MCF 10A (cell line): ENCODE measurements around the gene GDF7. TPM values are rescaled to one million over a fixed set of nuclear protein-coding genes. Genes with fewer than 3 reads are reported as not detected.

Source experiments
- BruUV-seq: library from RNA; stranded (reverse); fragments of 400-500 nt; replicated peaks from 2 replicates; lab custom pipeline; 2021; lab: Mats Ljungman, UMichigan
- CTCF ChIA-PET: fragments of 300-600 bp; sonication (Branson Sonifier 250); formaldehyde crosslinking; extraction: SDS; loops from one replicate; lab custom pipeline; 2021; ENCODE audit warnings: antibody characterized with exemption, inconsistent platforms; lab: Yijun Ruan, JAX
- POLR2A ChIA-PET: fragments of 300-600, 350-650 bp; sonication (Branson Sonifier 250); formaldehyde crosslinking; extraction: SDS; loops from one replicate; lab custom pipeline; 2020; ENCODE audit warnings: antibody characterized with exemption, inconsistent platforms; lab: Yijun Ruan, JAX
- DNase-seq: peaks from one replicate; pipeline ENCODE4 v3.0.0-alpha.2; 2018; ENCODE audit not compliant: unreplicated experiment
- H3K27ac Mint-ChIP-seq: one replicate; pipeline ENCODE4 v1.8.0; 2022; ENCODE audit warnings: mild to moderate bottlenecking, low read depth, mixed read lengths; ENCODE audit not compliant: unreplicated experiment
- H3K27me3 Mint-ChIP-seq: one replicate; pipeline ENCODE4 v1.8.0; 2022; ENCODE audit warnings: mixed read lengths; ENCODE audit not compliant: insufficient read depth, unreplicated experiment
- H3K36me3 Mint-ChIP-seq: one replicate; pipeline ENCODE4 v1.8.0; 2022; ENCODE audit warnings: mild to moderate bottlenecking, moderate library complexity, mixed read lengths; ENCODE audit not compliant: insufficient read depth, unreplicated experiment
- H3K4me1 Mint-ChIP-seq: one replicate; pipeline ENCODE4 v1.8.0; 2022; ENCODE audit warnings: mixed read lengths; ENCODE audit not compliant: insufficient read depth, unreplicated experiment
- H3K4me3 Mint-ChIP-seq: one replicate; pipeline ENCODE4 v1.8.0; 2022; ENCODE audit warnings: mild to moderate bottlenecking, moderate library complexity, mixed read lengths; ENCODE audit not compliant: unreplicated experiment
- H3K9me3 Mint-ChIP-seq: one replicate; pipeline ENCODE4 v1.8.0; 2022; ENCODE audit warnings: mixed read lengths; ENCODE audit not compliant: unreplicated experiment
- intact Hi-C: fragments of 100-400 bp; cut with micrococcal nuclease; formaldehyde crosslinking; loops from 2 replicates; pipeline ENCODE4 v1.14.1; 2022
- total RNA-seq: library from RNA; stranded (reverse); gene quantifications from 2 replicates; pipeline ENCODE4 v1.2.3, GENCODE V29; 2022
- TF ChIP-seq, protein P1 (sequence below): fragments of 200-600 bp; IDR thresholded peaks from one replicate; pipeline ENCODE4 v1.8.0; 2022; ENCODE audit warnings: antibody characterized with exemption, mild to moderate bottlenecking; ENCODE audit not compliant: unreplicated experiment

The GDF7 gene
- total RNA-seq, 1 experiment from 2014 or later, result not detected

DNA sequence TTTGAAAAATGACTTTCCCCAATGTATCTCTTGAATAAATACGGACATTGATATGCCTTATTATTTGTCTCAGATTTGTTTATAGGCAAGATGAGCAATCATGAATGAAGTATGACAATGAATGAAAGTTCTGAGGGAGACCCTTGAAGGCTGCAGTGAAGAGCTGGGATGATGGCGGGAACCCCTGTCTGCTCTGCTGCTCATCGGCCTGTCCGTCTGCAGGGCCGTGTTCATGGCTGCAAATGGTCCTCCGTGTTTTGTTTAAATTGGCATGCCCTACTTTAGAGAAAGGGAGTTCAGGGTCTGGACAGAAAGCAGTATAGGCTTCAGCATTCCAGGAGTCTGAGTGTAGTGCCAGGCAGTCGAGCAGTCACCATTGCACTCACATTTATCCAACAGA, 14.8 kb upstream of the GDF7 start:
- Mint-ChIP-seq H3K27me3 (peaks cover 12% of the 10 kb centered on the region), H3K4me1 (peaks cover 22% of the 10 kb centered on the region), H3K36me3 (no peaks in the 10 kb centered on the region), H3K27ac (no peak overlapping the region), H3K9me3 (no peaks in the 10 kb centered on the region), H3K4me3 (no peak overlapping the region)
- POLR2A ChIA-PET, result interaction anchor here (1.0 to 2.3 kb wide), 5 partner anchors 10 to 230 kb away, joined by 3 to 17 read pairs (median 6); no protein-coding TSS in a partner anchor
- BruUV-seq, result no TSS peak
- CTCF ChIA-PET, result interaction anchor here (1.0 to 4.2 kb wide), 17 partner anchors 9 to 703 kb away, joined by 3 to 61 read pairs (median 7); no protein-coding TSS in a partner anchor
- TF ChIP-seq, protein P1, sequence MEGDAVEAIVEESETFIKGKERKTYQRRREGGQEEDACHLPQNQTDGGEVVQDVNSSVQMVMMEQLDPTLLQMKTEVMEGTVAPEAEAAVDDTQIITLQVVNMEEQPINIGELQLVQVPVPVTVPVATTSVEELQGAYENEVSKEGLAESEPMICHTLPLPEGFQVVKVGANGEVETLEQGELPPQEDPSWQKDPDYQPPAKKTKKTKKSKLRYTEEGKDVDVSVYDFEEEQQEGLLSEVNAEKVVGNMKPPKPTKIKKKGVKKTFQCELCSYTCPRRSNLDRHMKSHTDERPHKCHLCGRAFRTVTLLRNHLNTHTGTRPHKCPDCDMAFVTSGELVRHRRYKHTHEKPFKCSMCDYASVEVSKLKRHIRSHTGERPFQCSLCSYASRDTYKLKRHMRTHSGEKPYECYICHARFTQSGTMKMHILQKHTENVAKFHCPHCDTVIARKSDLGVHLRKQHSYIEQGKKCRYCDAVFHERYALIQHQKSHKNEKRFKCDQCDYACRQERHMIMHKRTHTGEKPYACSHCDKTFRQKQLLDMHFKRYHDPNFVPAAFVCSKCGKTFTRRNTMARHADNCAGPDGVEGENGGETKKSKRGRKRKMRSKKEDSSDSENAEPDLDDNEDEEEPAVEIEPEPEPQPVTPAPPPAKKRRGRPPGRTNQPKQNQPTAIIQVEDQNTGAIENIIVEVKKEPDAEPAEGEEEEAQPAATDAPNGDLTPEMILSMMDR, result no peak
- DNase-seq, result no peak
- intact Hi-C loops, result no loop called here

DNA sequence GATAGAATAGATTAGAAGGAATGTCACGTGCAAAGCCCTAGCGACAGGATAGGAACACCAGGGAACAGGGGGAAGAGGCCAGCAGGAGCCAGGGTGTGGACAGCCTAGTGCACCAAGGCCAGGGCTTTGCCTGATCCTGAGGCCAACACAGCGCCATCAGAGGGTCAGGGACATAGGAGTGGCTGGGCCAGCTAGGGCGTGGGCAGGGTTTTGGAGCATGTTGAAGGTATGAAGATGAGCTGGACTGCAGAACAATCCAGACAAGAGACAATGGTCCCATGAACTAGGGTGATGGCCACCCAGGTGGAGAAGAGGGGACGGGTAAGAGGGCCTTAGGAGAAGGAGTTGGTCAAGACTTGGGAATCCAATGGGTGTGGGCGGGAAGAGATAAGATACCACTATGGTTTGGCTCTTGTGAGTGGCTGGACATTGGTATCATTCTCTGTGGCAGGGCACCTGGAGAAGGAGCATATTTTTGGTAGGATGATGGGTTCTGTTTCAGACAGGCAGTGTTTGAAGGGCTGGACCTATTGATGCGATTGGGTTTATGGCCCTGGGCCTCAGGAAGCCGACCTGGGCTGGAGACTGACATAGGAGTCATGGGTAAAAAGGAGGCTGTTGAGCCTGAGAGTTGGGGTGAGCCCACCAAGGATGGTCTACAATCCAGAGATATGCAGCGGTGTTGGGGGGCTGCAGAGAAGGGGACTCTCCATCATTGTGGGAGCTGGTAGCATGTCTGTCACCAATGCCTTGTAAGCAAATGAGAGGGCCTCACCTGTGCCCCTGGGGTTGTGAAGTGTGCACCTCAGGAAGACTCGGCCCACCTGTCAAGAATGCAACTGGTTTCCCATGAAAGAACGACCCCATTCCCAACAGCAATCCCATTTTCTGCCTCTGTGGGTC, 14.0 kb upstream of the GDF7 start:
- H3K27ac Mint-ChIP-seq, result no peak overlapping the region
- no peaks in the 10 kb centered on the region for H3K9me3 Mint-ChIP-seq
- TF ChIP-seq, protein P1, result no peak
- no peak overlapping the region for H3K4me3 Mint-ChIP-seq
- no peak for DNase-seq
- peaks cover 12% of the 10 kb centered on the region for H3K27me3 Mint-ChIP-seq
- peaks cover 22% of the 10 kb centered on the region for H3K4me1 Mint-ChIP-seq
- no TSS peak for BruUV-seq
- ChIA-PET POLR2A (no interaction called here), CTCF (interaction anchor here (0.5 to 4.2 kb wide), 9 partner anchors 8 to 1180 kb away, joined by 3 to 54 read pairs (median 13); no protein-coding TSS in a partner anchor)
- H3K36me3 Mint-ChIP-seq, result no peaks in the 10 kb centered on the region
- intact Hi-C loops, result no loop called here

DNA sequence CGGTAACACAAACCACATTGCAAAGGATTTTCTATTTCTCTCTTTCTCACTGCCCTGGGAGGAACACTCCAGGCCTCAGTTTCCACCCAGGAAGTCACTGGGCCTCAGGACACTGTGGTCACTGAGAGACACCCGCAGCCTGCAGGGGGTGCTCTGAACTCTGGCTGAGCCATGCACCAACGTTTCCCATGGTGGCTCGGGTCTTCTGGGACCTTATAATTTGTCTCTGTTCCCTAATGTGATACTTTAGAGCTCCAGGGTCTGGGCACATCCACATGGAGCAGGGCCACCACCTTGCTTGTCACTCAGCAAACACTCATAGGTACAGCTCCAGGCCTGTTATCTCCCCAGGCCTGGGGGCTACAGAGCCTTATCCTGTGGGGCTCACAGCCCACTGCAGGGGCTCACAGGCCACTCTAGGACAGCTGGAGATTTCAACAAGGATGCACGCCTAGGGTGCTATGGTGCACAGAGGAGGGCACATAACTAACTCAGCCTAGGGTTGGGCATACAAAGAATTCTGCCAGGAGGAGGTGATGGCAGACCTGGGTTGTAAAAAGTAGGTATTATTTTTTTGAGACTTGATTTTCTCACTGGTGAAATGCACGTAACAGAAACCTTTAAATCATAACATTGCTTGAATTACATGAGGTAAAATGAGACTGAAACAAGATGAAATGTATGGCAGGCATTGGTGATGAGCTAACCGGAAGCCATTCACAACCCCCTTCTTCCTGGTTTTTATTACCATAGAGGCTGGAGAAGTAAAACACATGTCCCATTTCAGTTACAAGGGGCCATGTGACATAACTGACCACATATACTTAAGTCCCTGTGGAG, 13.0 kb upstream of the GDF7 start:
- Mint-ChIP-seq H3K27ac (no peak overlapping the region), H3K4me1 (peaks cover 12% of the 10 kb centered on the region), H3K36me3 (no peaks in the 10 kb centered on the region), H3K9me3 (no peaks in the 10 kb centered on the region), H3K27me3 (peaks cover 13% of the 10 kb centered on the region), H3K4me3 (no peak overlapping the region)
- no peak for DNase-seq
- intact Hi-C loops, result no loop called here
- CTCF ChIA-PET, result interaction anchor here (0.5 to 4.2 kb wide), 10 partner anchors 7 to 1179 kb away, joined by 3 to 54 read pairs (median 4); no protein-coding TSS in a partner anchor
- BruUV-seq, result no TSS peak
- POLR2A ChIA-PET, result no interaction called here
- TF ChIP-seq, protein P1, result no peak

DNA sequence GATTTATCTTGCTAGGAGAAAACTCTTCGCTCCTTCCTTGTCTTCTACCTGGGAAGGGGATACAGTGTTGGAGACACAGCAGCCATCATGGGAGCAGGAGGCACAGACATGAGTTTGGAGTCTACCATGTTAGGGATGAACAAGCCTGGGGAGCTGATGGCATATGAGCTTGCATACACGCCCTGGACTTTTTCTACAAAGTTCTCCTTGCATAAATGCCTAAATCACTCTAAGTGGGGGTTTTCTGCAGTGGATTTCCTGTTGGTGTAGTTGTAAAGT, 12.5 kb upstream of the GDF7 start:
- Mint-ChIP-seq H3K36me3 (no peaks in the 10 kb centered on the region), H3K27me3 (peaks cover 19% of the 10 kb centered on the region), H3K9me3 (no peaks in the 10 kb centered on the region), H3K4me1 (peaks cover 6% of the 10 kb centered on the region), H3K4me3 (no peak overlapping the region), H3K27ac (no peak overlapping the region)
- no TSS peak for BruUV-seq
- ChIA-PET CTCF (interaction anchor here (0.7 to 2.6 kb wide), 7 partner anchors 10 to 259 kb away, joined by 3 to 12 read pairs (median 4); partner anchors contain the start of gene GDF7), POLR2A (no interaction called here)
- intact Hi-C loops, result no loop called here
- TF ChIP-seq, protein P1, result no peak
- no peak for DNase-seq
